HepG2 (cell line): Measurements from ENCODE around the gene AARS1. TPM values are rescaled to one million over a fixed set of nuclear protein-coding genes. Genes with fewer than 3 reads are reported as not detected.

ENCODE experiments used
- ATF7 ChIP-seq, 2 experiments: fragments of 450-650 bp in 1 of 2; sonication (generic) in 1 of 2; formaldehyde crosslinking in 1 of 2; IDR thresholded peaks; 2 replicates each; pipeline versions ENCODE4 v1.4.0 to v1.6.1; 2016 to 2020; ENCODE audit warnings: antibody characterized with exemption in 1 of 2, mild to moderate bottlenecking in 1 of 2, missing genetic modification reagents in 1 of 2
- FOSL1 ChIP-seq: sonication (generic); formaldehyde crosslinking; IDR thresholded peaks from 2 replicates; pipeline ENCODE4 v1.9.0; 2021; ENCODE audit warnings: missing genetic modification reagents, borderline replicate concordance
- KDM6A ChIP-seq: IDR thresholded peaks from 2 replicates; pipeline ENCODE4 v1.6.1; 2016; ENCODE audit warnings: low read depth
- MIXL1 ChIP-seq: IDR thresholded peaks from 2 replicates; pipeline ENCODE4 v1.6.1; 2016
- MXD4 ChIP-seq: IDR thresholded peaks from 2 replicates; pipeline ENCODE4 v1.6.1; 2016; ENCODE audit warnings: mild to moderate bottlenecking, missing biosample characterization, missing genetic modification reagents
- NRL ChIP-seq: sonication (generic); formaldehyde crosslinking; IDR thresholded peaks from 2 replicates; pipeline ENCODE4 v1.5.0; 2020; ENCODE audit warnings: missing genetic modification reagents, mild to moderate bottlenecking, moderate library complexity, borderline replicate concordance
- PRPF4 ChIP-seq: fragments of 200-400 bp; formaldehyde crosslinking; IDR thresholded peaks from 2 replicates; pipeline ENCODE4 v1.6.1; 2016; ENCODE audit warnings: low read length, low read depth; ENCODE audit not compliant: poor library complexity, severe bottlenecking
- SNAI1 ChIP-seq: sonication (generic); formaldehyde crosslinking; IDR thresholded peaks from 2 replicates; pipeline ENCODE4 v1.5.0; 2020; ENCODE audit warnings: mild to moderate bottlenecking, missing genetic modification reagents, borderline replicate concordance
- ZNF205 ChIP-seq: IDR thresholded peaks from 2 replicates; pipeline ENCODE4 v1.6.1; 2018; ENCODE audit warnings: missing biosample characterization, missing genetic modification reagents
- ZNF431 ChIP-seq: sonication (generic); formaldehyde crosslinking; IDR thresholded peaks from 2 replicates; pipeline ENCODE4 v1.9.0; 2022; ENCODE audit warnings: missing genetic modification reagents, low read depth, mild to moderate bottlenecking, borderline replicate concordance
- ZNF674 ChIP-seq: sonication (generic); formaldehyde crosslinking; IDR thresholded peaks from 2 replicates; pipeline ENCODE4 v1.5.0; 2020; ENCODE audit warnings: low read depth, mild to moderate bottlenecking, missing genetic modification reagents
- ZNF776 ChIP-seq: sonication (generic); formaldehyde crosslinking; IDR thresholded peaks from 2 replicates; pipeline ENCODE4 v1.4.0; 2020; ENCODE audit warnings: mild to moderate bottlenecking, missing genetic modification reagents
- polyA plus RNA-seq, 8 experiments: library from polyadenylated mRNA; depleted of rRNA in 3 of 8; stranded (reverse) in 7 of 8; unstranded in 1 of 8; fragments of >200 nt; fragmentation: Illumina TruSeq in 4 of 8; extraction: Trizol in 4 of 8; gene quantifications; 2 replicates each; pipeline versions ENCODE4 v1.2.1 to v1.2.3, GENCODE V29; 2011 to 2016; ENCODE audit warnings: low read depth in 4 of 8, missing spikeins in 1 of 8, mixed read lengths in 1 of 8; ENCODE audit not compliant: insufficient read depth in 1 of 8
- total RNA-seq, 5 experiments: library from RNA; depleted of rRNA; stranded (reverse); fragments of >200 nt; fragmentation: Illumina TruSeq; extraction: Trizol; gene quantifications; 2 replicates each; pipeline ENCODE4 v1.2.3, GENCODE V29; 2016; ENCODE audit warnings: low read depth in 1 of 5
- TF ChIP-seq, protein P1 (sequence below): sonication (generic); formaldehyde crosslinking; IDR thresholded peaks from 2 replicates; pipeline ENCODE4 v1.4.0; 2020; ENCODE audit warnings: mild to moderate bottlenecking, missing genetic modification reagents
- TF ChIP-seq, protein P2 (sequence below): sonication (generic); formaldehyde crosslinking; IDR thresholded peaks from 2 replicates; pipeline ENCODE4 v1.8.0; 2022; ENCODE audit warnings: missing genetic modification reagents, mild to moderate bottlenecking, borderline replicate concordance
- TF ChIP-seq, protein P3 (sequence below): sonication (generic); formaldehyde crosslinking; IDR thresholded peaks from 2 replicates; pipeline ENCODE4 v1.5.1; 2020; ENCODE audit warnings: missing genetic modification reagents, mild to moderate bottlenecking, borderline replicate concordance
- TF ChIP-seq, protein P4 (sequence below): IDR thresholded peaks from 2 replicates; pipeline ENCODE4 v1.6.1; 2016; ENCODE audit warnings: missing genetic modification reagents, missing compliant biosample characterization
- TF ChIP-seq, protein P5 (sequence below): sonication (generic); formaldehyde crosslinking; IDR thresholded peaks from 2 replicates; pipeline ENCODE4 v1.4.0; 2020; ENCODE audit warnings: mild to moderate bottlenecking, missing genetic modification reagents

AARS1 gene
- total and polyA plus RNA-seq, 2 of the 13 experiments (the other 11 are each of a cell fraction or from before 2014, with no cell fraction given): 107 to 132 TPM

DNA sequence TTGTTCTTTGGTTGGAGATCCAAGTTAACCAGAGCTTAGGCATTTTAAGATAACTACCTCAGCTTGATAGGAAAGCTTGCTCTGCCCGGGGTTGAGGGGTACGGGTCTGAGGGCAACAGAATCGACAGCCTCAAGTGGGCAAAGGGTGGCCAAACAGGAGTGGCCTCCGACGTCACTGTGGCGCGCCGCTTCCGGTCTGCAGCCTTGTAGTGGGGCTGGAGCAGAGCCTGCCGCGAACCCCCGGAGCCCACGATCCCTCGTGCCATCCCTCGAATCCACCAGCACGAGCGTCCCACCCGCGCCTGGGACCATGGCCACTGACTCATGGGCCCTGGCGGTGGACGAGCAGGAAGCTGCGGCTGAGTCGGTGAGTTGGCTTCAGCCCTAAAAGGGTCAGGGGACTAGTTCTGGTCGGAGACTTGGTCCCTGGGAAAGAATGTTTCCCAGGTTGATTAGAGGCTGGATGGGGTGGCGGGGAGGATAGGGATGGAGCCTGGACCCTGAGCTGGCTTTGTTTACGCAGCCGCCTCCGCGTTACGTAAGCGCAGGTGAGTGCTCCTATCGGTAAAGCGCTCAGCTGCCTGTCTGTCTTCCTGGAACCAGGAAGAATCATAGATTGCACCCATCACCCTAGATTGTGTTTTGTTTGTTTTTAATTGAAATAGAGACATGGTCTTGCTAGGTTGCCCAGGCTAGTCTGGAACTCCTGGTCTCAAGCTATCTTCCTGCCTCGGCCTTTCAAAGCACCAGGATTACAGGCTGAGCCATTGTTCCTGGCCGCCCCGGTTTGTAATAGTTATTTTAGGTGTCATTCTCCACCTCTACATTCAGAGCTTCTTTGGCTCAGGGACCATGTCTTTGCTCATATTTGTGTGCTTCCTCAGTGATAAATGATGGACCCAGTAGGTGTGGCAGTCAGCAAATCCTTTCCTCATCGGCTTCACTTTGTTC lies 10.0 kb upstream of the AARS1 start, which contains the start of gene DDX19B (continued):
- TF ChIP-seq, protein P1, sequence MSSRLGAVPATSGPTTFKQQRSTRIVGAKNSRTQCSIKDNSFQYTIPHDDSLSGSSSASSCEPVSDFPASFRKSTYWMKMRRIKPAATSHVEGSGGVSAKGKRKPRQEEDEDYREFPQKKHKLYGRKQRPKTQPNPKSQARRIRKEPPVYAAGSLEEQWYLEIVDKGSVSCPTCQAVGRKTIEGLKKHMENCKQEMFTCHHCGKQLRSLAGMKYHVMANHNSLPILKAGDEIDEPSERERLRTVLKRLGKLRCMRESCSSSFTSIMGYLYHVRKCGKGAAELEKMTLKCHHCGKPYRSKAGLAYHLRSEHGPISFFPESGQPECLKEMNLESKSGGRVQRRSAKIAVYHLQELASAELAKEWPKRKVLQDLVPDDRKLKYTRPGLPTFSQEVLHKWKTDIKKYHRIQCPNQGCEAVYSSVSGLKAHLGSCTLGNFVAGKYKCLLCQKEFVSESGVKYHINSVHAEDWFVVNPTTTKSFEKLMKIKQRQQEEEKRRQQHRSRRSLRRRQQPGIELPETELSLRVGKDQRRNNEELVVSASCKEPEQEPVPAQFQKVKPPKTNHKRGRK: peak; percentile 78
- peak; percentile 58 for TF ChIP-seq MIXL1 (CRISPR knock-in tag)
- peak; percentile 97 for TF ChIP-seq ZNF776
- TF ChIP-seq PRPF4: no peak
- peak; percentile 98 for TF ChIP-seq SNAI1
- TF ChIP-seq, protein P2, sequence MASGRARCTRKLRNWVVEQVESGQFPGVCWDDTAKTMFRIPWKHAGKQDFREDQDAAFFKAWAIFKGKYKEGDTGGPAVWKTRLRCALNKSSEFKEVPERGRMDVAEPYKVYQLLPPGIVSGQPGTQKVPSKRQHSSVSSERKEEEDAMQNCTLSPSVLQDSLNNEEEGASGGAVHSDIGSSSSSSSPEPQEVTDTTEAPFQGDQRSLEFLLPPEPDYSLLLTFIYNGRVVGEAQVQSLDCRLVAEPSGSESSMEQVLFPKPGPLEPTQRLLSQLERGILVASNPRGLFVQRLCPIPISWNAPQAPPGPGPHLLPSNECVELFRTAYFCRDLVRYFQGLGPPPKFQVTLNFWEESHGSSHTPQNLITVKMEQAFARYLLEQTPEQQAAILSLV (CRISPR knock-in tag): peak; percentile 95; the same call in 1 of the 2 replicates
- TF ChIP-seq ZNF205 (CRISPR knock-in tag): peak; percentile 100
- TF ChIP-seq, protein P3, sequence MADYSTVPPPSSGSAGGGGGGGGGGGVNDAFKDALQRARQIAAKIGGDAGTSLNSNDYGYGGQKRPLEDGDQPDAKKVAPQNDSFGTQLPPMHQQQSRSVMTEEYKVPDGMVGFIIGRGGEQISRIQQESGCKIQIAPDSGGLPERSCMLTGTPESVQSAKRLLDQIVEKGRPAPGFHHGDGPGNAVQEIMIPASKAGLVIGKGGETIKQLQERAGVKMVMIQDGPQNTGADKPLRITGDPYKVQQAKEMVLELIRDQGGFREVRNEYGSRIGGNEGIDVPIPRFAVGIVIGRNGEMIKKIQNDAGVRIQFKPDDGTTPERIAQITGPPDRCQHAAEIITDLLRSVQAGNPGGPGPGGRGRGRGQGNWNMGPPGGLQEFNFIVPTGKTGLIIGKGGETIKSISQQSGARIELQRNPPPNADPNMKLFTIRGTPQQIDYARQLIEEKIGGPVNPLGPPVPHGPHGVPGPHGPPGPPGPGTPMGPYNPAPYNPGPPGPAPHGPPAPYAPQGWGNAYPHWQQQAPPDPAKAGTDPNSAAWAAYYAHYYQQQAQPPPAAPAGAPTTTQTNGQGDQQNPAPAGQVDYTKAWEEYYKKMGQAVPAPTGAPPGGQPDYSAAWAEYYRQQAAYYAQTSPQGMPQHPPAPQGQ (CRISPR knock-in tag): no peak; the same call in 1 of the 2 replicates
- no peak; the same call in 1 of the 2 replicates for TF ChIP-seq ZNF431 (CRISPR knock-in tag)
- peak; percentile 99 for TF ChIP-seq NRL (CRISPR knock-in tag)
- peak; percentile 96; the same call in 1 of the 2 replicates for TF ChIP-seq ZNF674
- peak; percentile 23; the same call in 1 of the 2 replicates for TF ChIP-seq ATF7 (IDR thresholded peaks at IDR 0.05)
- TF ChIP-seq ATF7 (CRISPR knock-in tag; IDR thresholded peaks at IDR 0.05): 0 out of 2 replicates have a peak, but pooled peaks have one; percentile 38
- peak; percentile 93; the same call in 1 of the 2 replicates for TF ChIP-seq MXD4 (CRISPR knock-in tag)
- no peak for TF ChIP-seq FOSL1 (CRISPR knock-in tag)
- TF ChIP-seq, protein P4, sequence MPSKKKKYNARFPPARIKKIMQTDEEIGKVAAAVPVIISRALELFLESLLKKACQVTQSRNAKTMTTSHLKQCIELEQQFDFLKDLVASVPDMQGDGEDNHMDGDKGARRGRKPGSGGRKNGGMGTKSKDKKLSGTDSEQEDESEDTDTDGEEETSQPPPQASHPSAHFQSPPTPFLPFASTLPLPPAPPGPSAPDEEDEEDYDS: peak; percentile 15; the same call in 1 of the 2 replicates
- TF ChIP-seq KDM6A (CRISPR knock-in tag): no peak; the same call in none of the 2 replicates
- TF ChIP-seq, protein P5, sequence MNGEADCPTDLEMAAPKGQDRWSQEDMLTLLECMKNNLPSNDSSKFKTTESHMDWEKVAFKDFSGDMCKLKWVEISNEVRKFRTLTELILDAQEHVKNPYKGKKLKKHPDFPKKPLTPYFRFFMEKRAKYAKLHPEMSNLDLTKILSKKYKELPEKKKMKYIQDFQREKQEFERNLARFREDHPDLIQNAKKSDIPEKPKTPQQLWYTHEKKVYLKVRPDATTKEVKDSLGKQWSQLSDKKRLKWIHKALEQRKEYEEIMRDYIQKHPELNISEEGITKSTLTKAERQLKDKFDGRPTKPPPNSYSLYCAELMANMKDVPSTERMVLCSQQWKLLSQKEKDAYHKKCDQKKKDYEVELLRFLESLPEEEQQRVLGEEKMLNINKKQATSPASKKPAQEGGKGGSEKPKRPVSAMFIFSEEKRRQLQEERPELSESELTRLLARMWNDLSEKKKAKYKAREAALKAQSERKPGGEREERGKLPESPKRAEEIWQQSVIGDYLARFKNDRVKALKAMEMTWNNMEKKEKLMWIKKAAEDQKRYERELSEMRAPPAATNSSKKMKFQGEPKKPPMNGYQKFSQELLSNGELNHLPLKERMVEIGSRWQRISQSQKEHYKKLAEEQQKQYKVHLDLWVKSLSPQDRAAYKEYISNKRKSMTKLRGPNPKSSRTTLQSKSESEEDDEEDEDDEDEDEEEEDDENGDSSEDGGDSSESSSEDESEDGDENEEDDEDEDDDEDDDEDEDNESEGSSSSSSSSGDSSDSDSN (CRISPR knock-in tag): peak; percentile 90
